ENCODE measurements around the gene DNAH10.

Gene DNAH10

GRCh38 chr12:123958462-123958861 is 196.4 kb downstream of the DNAH10 start:
- no peak overlapping the region for H3K4me3 ChIP-seq (ENCODE audit: low read depth, low read length)
- TF ChIP-seq, protein P1, sequence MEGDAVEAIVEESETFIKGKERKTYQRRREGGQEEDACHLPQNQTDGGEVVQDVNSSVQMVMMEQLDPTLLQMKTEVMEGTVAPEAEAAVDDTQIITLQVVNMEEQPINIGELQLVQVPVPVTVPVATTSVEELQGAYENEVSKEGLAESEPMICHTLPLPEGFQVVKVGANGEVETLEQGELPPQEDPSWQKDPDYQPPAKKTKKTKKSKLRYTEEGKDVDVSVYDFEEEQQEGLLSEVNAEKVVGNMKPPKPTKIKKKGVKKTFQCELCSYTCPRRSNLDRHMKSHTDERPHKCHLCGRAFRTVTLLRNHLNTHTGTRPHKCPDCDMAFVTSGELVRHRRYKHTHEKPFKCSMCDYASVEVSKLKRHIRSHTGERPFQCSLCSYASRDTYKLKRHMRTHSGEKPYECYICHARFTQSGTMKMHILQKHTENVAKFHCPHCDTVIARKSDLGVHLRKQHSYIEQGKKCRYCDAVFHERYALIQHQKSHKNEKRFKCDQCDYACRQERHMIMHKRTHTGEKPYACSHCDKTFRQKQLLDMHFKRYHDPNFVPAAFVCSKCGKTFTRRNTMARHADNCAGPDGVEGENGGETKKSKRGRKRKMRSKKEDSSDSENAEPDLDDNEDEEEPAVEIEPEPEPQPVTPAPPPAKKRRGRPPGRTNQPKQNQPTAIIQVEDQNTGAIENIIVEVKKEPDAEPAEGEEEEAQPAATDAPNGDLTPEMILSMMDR (IDR thresholded peaks at IDR 0.05; ENCODE audit: low read depth, low read length, missing control alignments) = no peak
- DNase-seq (ENCODE audit: low read depth) = no peak

DNA sequence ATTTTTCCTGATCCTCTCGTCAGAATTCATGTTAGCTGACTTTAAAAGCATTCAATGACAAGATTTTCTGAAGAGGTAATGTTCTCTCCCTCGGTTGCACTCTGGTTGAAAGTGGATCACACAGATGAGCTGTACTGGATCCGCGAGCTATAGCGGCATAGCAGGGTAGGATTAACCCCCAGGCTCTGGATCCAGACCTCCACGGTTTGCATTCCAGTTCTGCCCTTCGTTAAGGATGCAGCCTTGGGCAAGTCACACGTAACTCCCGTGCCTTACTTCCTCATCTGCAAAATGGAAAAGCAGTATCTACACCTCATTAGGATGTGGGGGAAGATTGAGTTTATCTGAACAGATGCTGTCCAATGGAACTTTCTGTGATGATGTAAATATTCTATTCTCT is 196.8 kb downstream of the DNAH10 start:
- DNase-seq (ENCODE audit: low read depth) = no peak
- TF ChIP-seq, protein P1 (IDR thresholded peaks at IDR 0.05; ENCODE audit: low read depth, low read length, missing control alignments) = no peak
- no peak overlapping the region for H3K4me3 ChIP-seq (ENCODE audit: low read depth, low read length)

DNA sequence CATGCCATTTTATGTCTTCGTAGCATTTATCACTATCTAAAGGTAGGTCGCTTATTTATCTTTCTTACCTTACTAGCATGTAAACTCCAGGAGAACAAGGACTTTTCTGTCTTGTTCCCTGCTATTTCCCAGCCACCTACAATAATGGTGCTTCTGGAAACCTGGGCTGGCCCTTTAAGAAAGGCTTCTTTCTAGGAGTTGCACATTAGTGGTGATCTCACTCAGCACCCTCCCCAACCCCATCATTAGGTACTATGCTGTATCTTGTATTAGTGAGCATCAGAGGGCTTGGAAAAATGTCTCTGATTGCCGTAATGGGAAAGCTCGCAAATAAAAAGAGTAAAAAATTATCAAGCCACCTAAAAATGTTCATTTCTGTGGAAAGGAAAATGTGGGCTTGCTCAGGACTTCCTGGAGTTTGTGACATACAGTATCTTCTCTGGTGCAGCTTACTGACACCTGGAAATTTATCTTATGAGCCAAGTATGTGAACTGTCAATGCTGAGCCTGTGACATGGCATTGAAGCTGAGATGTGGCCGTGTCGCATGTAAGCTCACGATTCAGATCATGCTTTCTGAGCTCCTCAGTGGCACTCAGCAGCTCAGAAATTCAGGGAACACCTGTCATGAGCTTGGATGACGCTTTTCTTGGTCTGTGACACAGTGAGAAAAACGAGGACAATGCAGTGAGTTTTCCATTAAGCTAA is 198.1 kb downstream of the DNAH10 start:
- TF ChIP-seq, protein P1 (IDR thresholded peaks at IDR 0.05; ENCODE audit: low read depth, low read length, missing control alignments) = no peak
- DNase-seq (ENCODE audit: low read depth) = no peak
- no peak overlapping the region for H3K4me3 ChIP-seq (ENCODE audit: low read depth, low read length)

DNA sequence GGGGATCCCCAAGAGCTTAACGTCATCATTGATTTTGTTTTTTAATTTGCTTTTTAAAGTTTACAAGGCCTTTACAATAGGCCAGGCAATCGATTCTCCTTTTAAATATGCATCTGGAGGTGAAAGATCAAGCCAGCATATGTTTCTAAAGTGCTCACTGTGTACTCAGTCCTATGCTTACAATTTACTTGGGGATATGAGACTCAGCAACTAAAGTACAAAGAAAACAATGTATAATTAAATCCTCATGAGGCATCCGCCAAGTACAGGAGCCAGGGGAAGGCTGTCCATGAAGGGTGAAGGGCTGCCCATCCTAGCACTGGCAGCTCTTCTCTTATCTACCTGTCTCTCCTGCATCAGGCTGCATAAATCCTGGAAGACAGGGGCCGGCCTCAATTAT is 198.8 kb downstream of the DNAH10 start:
- TF ChIP-seq, protein P1 (IDR thresholded peaks at IDR 0.05; ENCODE audit: low read depth, low read length, missing control alignments) = no peak
- no peak overlapping the region for H3K4me3 ChIP-seq (ENCODE audit: low read depth, low read length)
- DNase-seq (ENCODE audit: low read depth) = no peak

DNA sequence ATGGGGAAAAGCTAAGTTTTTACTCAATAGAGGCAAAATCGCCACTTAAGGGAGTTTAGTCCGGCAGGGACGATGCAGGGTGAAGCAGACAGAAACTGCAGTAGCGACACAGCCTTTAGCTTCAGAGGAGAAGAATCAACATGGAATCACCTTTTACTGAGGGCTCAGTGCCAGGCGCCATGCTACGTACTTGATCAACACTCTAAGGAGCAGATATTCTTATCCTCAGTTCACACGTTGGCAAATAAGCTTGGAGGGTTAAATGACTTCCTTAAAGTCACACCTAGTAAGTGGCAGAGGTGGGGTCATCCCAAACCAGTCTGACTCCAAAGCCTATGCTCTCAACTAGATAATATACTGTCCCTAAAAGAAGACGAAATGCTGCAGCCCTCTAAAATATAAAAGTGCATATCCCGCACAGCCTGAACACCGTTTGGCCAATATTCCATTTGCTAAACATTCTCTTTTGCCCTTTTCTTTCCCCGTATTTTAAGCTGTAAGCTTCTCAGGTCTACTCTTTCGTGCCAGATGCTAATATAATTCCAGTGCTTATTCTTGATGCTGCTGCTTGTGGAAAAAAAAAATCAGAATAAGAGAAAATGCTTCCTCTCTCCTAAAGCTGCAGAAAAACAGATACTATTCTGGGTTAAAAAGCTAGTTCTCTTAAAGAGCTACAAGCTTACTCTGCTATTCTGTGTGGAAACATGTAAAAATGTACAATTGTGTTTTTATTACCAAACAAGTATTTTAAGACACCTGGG is 199.7 kb downstream of the DNAH10 start:
- TF ChIP-seq, protein P1 (IDR thresholded peaks at IDR 0.05; ENCODE audit: low read depth, low read length, missing control alignments) = no peak
- no peak overlapping the region for H3K4me3 ChIP-seq (ENCODE audit: low read depth, low read length)
- no peak for DNase-seq (ENCODE audit: low read depth)

DNA sequence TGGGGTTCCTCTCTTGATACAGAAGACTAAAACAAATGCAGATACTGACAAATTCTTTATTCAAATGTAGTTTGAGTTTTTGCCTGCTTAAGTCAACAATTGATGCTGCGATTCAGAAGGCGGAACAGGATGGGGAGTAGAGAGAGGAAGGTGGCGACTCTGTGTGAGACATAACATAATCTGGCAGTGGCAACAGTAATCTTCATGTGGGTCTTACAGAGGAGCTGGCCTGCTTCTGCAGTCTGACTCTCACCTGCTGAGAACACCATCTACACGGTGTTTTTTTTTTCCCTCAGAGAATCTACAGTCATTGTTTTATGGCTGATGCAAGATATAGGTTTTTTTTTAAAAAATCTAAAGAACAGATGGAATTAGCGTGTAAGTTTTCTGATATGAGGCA is 200.4 kb downstream of the DNAH10 start:
- H3K4me3 ChIP-seq (ENCODE audit: low read depth, low read length) = no peak overlapping the region
- DNase-seq (ENCODE audit: low read depth) = no peak
- TF ChIP-seq, protein P1 (IDR thresholded peaks at IDR 0.05; ENCODE audit: low read depth, low read length, missing control alignments) = no peak

Data from GM12864 (cell line).